ENCODE data around the gene PUM1. TPM values are rescaled to one million over a fixed set of nuclear protein-coding genes. Genes with fewer than 3 reads are reported as not detected.

PUM1 gene
- total RNA-seq, 1 donor from 2014 or later: 51.2 TPM

DNA sequence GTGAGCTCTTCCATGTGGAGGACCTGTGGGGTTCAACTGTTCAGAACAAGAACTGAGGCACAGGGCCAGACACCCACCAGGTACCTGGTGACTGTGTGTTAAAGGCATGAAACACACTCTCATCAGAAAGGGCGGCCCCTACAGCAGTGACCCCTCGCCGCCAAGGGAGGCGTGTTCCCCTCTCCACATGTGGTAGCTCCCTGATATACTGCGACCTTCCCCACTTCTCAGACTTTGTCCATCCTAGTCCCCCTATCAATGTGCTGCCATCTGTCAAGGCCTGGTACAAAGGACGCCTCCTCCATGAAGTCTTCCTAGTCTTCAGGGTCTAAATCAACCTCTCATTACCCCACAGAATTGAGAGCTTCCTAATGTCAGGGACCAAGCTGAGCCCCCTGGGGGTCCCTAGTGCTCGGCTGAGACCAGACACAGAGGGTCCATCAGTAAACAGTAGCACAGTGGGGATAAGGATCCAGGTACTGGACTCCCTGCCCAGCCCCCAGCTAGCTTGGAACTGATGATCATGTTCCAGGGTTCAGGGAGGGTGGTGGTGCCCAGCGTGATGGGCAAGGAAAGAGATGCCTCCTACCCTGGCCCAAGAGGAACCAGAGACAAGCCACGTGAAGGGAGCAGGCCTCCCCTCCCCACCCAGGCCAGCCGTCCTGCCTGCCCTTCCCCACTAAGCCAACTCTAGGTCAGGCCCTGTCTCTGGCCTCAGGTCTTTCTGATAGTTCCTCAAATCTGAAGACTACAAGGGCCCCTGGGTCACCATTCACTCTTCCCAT is 167.3 kb downstream of the PUM1 start:
- ATAC-seq (peak; percentile 14), DNase-seq (ENCODE audit: low spot score) (no peak)

DNA sequence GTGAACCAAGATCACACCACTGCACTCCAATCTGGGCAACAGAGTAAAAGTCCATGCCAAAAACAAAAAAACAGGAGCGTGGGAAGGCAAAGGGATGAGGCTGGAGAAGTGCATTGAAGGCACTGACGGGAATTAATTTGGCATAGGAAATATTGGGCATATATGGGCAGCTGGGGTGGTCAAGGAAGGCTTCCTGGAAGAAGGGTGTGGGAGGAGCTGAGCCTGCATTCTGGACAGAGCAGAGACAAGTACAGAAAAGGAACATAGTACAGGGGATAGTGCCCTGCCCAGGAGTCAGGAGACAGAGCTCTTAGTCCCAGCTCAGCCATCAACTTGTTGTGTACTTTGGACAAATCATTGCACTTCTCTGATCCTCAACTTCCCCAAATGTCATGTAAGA is 168.6 kb downstream of the PUM1 start:
- DNase-seq (ENCODE audit: low spot score): no peak
- no peak for ATAC-seq

DNA sequence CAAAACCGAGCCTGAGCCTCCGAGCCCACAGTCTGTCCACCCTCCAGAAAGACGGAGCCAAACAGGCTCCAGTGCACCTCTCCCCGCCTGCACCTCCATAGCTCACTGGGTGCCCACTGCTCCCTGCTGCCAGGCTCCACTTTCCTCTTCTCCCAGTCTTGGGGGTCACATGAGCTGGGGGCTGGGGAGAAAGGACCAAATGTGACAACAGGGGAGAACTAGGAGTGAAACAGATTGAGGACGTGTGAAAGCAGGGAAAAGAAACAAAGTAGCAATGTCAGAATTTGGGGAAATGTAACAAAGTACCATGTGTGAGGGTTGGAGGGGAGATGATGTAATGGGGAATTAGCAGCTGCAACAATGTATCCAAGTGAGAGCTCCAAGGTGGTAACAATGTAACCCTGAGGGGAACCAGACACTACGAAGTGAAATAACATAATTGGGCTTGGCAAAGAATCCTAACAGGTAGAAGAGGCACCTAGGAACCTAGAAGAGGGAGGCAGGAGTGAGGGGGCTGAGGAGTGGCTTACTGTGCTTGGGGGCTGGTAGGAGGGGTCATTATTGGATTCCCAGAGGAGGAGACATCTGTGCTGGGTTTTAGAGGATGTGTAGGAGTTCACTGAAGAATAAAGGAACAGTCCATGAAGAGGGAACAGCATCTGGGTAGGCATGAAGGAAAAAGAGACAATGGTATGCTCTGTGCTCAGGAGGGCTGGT is 169.4 kb downstream of the PUM1 start:
- DNase-seq (ENCODE audit: low spot score): no peak
- no peak for ATAC-seq

DNA sequence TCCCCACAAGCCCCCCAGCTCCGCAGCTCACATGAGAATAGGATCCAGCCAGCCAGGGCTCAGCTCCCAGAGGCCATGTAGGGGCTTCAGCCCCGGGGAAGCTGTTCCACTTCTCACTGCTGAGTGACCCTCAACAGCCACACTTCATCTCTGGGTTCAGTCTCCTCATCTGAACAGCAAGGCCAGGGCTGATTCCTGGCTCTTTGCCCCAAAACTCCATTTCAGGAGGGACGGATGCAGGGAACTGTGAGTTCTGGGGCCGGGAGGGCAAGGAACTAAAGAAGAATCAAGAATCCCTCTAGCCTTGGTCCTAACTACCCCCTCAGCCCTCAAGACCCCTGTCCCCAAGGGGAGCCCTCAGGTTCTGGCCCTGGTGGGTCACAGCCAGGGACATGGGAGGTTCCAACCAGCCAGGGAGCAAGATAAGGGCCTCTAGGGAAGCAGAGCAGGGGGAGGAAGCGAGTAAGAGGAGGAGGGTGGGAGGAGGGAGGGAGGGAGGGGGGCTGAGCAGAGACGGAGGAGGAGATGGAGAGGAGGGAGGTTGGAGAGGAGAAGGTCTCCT is 170.1 kb downstream of the PUM1 start:
- DNase-seq (ENCODE audit: low spot score) (no peak), ATAC-seq (no peak)

DNA sequence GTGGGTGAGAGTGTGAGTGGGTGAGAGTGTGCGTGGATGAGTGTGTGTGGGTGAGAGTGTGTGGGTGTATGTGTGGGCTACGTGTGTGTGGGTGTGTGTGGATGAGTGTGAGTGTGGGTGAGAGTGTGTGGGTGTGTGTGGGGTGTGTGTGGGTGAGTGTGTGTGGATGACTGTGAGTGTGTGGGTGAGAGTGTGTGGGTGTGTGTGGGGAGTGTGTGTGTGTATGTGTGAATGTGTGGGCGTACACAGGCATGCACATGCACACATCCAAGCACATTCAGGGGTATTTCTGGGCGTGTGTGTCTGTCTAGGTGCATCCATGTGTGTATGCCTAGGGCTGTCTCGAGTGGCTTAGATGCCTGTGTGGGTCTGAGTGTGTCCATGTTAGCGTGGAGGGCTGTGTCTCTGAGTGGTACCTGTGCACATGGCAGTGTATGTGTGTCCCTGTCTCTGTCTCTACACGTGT is 171.0 kb downstream of the PUM1 start:
- DNase-seq (ENCODE audit: low spot score) (no peak), ATAC-seq (no peak)

DNA sequence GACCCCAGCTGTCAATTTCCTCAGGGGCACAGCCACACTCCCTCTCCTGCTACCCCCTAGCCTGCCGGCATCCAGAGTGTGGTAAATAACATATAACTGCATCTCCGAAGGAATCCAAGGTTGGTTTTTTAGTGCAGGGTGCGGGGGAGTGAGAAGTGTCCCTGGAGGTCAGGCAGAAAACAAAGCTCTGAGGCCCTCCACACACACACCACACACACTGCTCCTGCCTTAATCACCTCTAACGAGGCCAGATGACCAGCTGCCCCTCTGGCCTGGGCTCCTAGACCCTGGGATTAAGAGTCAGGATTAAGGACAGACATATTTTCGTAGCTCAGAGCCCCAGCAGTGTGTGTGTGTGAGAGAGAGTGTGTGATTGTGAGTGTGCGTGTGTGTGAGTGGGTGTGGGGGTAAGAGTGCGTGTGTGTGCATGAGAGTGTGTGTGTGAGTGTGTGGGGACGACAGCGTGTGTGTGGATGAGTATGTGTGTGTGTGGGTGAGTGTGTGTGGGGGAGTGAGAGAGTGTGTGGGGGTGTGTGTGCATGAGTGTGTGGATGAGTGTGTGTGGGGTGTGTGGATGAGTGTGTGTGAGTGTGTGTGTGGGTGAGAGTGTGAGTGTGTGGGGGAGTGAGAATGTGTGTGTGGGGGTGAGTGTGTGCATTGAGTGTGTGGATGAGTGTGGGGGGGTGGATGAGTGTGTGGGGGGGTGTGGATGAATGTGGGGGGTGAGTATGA is 171.6 kb downstream of the PUM1 start:
- no peak for DNase-seq (ENCODE audit: low spot score)
- ATAC-seq: no peak

DNA sequence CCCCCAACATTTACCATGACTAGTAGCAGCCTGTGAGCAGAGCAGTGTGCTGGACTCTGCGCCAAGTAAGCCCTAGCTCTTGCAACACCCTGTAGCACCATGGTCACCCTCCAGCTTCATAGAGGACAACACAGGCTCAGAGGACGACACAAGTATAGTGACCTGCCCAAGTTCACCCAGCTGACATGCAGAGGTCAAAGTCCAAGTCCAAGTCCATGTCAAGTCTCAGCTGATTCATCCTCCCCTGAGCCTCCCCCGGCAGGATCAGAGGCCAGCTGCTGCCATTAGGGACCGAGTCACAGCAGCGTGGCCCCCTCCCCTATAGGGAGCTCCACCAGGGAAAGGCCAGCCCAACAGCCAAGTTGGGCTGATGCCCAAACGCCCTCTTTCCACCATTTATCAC is 172.8 kb downstream of the PUM1 start:
- peak; percentile 70 for ATAC-seq
- no peak for DNase-seq (ENCODE audit: low spot score)

DNA sequence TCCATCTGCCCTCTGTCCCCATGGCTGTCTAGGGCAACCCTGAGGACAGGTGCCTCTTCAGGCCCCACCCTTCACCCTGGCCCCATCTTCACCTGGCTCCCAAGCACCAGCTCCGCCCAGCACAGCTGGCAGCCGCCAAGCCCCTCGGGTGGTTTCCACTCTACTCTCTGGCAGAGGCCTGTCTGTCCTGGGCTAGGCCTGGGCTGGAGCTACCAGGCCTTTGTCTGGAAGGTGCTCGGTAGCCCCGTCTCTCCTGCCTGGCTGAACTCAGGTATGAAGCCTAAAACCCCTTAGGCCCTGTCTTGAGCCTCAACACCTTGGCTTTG is 174.3 kb downstream of the PUM1 start:
- no peak for DNase-seq (ENCODE audit: low spot score)
- no peak for ATAC-seq

DNA sequence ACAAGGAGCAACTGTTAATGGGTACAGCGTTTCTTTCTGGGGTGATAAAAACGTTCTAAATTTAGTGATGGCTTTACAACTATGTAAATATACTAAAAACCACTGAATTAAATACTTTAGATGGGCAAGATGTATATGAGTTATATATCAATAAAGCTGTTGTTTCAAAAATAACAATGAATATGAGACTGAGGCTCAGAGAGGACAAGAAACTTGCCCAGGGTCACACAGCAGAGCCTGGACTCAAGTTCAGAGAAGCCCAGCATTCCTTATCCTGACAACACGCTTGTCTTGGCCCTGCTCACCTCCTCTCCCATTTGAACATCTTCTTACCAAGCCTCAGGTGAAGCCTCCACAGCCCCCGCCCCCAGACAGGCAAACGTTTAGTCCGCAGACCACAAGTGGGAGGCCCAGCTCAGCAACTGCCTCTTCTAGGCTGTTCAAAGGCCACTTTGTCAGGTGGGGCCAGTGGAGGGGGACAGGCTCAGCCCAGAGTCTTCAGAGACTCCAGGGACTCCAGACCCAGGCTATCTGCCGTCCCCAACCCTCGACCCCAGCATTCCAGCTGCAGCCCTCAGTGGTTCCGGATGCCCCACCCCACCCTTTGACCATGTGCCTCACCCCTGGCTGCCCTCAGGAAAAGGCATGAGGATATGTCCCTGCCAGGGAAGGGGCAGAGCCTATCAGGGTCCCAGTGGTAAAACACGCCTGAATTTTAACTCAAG is 174.9 kb downstream of the PUM1 start:
- DNase-seq (ENCODE audit: low spot score) (no peak), ATAC-seq (no peak)

DNA sequence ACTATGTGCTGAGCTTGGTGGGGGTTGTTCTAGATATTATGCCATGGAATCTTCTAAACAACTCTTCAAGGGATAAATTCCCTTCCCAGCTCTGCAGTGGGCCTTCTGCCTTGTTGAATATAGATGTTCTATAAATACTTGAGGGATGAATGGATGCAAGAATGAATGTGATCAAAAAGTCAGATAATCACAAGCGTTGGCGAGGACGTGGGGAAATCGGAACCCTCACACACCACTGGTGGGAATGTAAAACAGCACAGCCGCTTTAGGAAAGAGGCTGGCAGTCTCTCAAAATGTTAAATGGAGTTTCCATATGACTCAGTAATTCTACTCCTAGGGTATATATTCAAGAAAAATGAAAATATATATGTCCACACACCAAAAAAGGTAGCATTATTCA is 176.0 kb downstream of the PUM1 start:
- DNase-seq (ENCODE audit: low spot score) (no peak), ATAC-seq (no peak)

DNA sequence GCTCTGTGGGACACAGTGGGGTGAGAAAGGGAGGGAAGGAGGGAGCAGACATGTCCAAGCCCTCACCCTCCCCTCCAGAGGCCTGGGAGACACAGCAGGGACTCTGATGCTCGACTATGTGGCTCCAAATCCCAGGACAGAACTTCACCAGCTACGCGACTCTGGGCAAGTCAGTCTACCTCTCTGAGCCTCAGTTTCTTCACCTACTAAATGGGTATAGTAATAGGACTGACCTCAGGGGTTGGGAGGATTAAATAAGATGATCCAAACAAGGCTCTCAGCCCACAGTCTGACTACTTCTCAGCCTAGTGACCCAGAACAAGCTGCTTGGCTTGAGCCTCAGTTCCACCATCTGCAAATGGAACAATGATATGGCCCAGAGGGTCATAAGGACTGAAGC is 176.5 kb downstream of the PUM1 start:
- DNase-seq (ENCODE audit: low spot score) (no peak), ATAC-seq (no peak)

DNA sequence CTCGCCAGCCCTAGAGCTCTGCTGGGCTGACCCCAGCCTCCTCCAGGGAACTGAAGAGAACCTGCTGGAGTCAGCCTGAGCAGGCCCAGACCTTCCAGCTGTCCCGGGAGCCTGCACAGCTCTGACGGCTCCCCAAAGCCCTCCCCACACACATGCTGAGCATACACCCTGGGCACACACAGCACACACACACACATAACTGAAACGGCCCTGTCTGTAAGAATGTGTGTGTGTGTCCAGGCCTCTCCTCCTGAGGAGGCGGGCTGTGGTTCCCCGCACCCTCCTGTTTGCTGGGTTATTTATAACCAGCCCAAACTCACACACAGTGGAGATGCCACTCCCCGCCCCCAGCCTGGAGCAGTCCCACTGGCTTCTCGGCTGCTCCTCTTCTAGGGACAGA is 177.1 kb downstream of the PUM1 start:
- ATAC-seq (peak; percentile 18), DNase-seq (ENCODE audit: low spot score) (no peak)

DNA sequence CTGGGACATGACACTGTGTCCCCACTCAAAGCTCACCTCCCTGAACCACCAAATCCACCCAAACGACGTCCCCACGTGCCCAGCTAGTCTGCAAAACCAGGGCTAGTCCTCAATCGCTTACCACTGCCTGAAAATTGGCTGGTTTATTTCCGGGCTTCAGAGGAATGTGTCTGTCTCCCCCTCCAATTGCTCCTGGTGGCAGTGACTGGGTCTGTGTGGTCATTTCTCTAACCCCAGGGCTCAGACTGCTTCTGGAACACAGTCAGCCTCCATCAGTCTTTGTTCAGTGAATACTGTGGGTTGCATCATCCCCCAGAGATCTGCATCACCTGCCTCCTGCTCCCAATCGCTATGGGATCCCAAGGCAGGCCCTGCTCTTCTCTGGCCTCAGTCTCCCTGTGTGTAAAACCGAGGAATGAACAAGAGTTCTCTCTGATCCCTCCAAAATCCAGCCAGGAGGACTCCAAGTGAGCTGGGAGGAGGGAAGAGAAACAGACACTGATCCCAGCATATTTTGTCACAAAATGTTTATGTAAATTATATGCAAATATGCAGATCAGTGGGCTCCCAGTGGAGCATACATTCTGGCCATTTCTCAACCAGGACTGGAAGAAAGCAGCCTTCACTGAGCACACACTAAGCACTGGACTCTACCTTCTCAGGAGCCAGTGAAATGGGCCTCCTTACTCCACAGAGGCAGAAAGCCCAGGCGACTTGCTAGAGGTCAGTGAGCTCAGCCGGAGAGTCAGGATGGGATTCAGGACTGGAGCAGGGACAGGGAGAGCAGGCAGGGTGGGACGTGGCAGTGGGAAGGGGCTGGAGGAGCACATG is 177.8 kb downstream of the PUM1 start:
- ATAC-seq: no peak
- no peak for DNase-seq (ENCODE audit: low spot score)

DNA sequence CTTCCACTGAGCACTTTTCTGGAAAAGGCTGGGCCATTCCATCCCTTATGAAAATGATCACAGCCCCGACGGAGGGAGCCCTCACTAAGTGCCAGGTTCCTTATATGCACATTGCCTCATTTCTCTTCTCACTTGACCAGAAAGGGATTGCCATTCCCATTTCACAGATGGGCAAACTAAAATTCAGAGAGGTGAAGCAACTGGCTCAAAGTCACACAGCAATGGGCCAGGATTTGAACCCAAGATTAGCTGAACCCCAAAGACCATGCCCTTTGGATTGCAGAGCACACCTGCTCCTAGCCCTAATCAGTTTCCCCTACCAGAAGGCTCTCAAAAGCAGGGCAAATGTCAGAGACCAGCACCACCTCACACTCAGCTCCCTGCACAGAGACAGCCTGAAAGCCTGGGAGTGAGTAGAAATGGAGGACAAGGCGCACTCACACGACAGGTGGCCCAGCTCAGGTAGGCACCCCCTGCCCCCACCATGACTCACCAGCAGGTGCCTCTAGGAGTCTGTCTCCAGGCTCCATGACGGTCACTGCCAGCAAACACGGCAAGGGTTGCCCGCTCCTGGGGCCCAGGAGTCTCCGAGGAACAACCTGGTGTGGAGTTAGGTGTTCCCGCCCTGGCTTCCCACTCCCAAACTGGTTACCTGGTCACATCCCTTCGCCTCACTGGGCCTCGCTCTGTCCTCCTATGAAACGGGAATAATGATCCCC is 178.6 kb downstream of the PUM1 start:
- ATAC-seq (no peak), DNase-seq (ENCODE audit: low spot score) (no peak)

DNA sequence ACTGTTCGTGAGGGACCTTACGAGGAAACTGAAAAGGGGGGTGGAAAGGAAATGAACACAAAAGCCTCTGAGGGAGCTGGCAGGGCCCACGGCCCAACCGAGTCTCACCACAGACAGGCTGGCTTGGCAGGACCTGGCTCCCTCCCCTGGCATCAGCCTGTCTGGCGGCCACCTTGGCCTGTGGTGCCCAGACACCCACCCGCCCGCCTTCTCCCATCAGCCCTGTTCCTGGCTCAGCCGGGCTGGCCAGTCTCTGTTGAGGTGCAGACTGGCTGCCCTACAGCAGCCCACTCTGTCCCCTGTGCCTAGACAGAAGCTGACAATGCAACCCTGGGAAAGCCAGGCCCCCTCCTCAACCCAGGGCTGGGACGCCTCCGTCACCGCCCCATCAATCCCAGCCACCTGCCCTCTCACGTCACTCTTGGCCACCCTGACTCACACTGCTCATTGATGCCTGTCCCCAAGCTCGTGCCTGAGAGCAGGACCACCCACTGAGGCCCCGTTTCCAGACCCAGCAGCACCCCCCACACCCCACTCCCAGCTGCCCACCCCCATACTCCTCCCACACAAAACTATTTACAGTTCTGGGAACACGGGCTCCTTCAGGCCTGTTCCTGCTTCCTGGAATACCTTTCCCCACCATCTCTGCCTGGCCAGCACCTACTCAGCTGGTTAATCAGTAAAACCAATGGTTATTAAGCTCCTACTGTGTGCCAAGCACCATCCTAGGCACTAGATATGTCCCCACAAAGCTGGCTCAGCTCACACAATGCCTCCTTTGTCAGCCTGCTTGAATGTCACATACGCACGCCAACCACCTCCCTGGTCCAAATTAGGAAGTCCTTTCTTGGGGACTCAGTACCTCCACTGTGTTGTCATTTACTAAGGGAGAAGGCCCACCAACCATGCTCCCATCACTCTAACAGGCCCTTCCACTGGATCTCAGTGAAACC is 179.7 kb downstream of the PUM1 start:
- DNase-seq (ENCODE audit: low spot score): no peak

DNA sequence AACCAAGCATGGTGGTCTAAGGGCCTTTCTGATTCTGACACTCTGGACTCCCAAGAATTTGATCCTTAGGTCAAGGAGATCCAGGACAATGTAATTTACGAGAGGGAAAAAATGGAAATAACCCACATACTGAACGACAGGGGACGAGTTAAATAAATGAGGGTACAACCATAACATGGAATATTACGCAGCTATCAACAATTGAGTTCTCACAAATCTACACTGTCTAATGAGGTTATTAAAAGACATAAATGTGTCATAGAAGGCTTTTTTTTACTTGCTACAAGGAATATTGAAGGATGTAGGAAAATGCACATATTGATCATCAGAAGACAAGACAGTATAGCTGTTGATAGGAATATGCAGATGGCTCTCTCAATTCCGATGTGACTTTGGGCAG is 180.8 kb downstream of the PUM1 start:
- no peak for DNase-seq (ENCODE audit: low spot score)
- ATAC-seq: no peak

More for the DNA sequence above, 179.7 kb downstream of the PUM1 start:
- no peak for ATAC-seq

DNA sequence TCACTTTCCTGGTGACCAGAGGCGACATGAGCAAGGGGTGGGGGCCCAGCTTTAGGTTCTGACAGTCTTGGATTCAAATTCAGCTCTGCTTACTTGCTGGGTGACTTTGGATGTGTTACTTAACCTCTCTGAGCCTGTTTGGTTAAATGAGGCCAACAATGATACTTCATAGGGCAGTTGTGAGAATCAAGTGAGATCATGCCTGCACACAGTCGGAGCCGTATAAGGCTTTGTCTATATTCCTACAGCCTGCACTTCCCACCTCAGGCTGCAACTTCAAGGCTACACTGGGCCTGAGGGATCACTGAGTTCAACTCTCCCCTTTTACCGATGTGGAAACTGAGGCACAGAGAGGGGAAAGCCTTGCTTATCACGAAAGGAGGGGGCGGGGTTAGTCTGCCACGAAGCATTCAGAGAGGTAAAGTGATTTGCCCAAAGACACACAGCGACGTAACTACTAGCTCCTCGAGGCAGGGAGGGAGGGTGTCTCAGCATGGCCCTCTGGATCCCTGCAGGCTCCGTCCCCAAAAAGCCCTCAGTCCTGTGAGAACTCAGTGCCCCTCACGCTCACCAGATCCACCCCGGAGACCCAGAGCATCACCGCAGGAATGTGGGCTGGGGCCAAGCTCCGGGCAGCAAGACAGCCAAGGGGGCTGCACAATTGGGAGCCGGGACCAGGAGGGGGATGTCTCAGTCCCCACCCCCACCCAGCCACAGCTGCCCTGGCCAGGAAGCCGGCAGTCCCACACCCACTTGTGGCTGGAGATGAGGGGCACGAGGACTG is 181.9 kb downstream of the PUM1 start:
- ATAC-seq (no peak), DNase-seq (ENCODE audit: low spot score) (no peak)

Measured in left lobe of liver (tissue), 2 donors.